ENCODE results near the gene MT1M. TPM values are rescaled to one million over a fixed set of nuclear protein-coding genes. Genes with fewer than 3 reads are reported as not detected.
"Not testable (repeated sequence)": the region's sequence is repeated elsewhere in the genome, so short reads cannot be mapped to it uniquely, and the experiment has no call there.

MT1M gene
- total RNA-seq, 1 experiment from 2014 or later: not detected

DNA sequence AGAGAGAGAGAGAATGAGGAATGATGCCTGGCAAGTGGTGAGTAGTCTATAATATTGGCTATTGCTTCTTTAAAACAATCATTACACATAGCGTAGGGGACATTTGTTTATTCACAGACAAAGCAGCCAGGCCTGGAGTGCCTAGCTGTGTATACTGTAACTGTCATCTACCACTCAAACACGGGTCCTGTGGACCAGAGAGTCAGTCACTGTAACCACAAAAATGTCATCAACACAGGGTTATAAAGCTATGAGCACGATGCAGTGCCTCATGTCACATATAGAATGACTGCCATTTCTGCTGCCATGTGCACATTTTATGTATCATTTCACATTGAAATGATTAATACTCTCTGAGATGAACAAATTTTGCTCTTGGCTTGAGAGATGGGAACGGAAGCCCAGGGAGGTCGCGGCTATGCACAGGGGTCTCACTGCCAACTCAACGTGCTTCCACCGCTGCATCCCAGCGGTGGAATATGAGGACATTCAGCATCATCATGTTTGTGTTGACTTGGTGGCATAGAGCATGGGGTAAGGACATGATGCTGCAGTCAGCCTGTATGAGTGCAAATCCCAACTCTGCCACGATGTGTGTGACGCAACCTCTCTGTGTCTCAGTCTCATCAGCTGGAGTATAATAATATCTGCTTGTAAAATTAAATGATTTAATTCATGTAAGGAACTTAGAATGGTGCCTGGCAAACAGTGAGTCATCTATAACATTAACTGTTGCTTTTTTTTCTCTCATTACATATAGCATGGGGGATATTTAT lies 40.5 kb downstream of the MT1M start:
- H3K27ac Mint-ChIP-seq (ENCODE audit: unreplicated experiment): no peak overlapping the region
- no peaks in the 10 kb centered on the region for H3K36me3 Mint-ChIP-seq (ENCODE audit: insufficient read depth, unreplicated experiment)
- no peak for DNase-seq
- no peaks in the 10 kb centered on the region for H3K9me3 Mint-ChIP-seq (ENCODE audit: low read depth, unreplicated experiment)
- CTCF ChIA-PET: interaction anchor here (0.6 to 1.5 kb wide), 3 partner anchors 28 to 72 kb away, joined by 3 to 6 read pairs (median 4); no protein-coding TSS in a partner anchor
- H3K4me3 Mint-ChIP-seq (ENCODE audit: low read depth, unreplicated experiment): no peak overlapping the region
- intact Hi-C loops (cut with micrococcal nuclease; ENCODE audit: unreplicated experiment): no loop called here
- H3K27me3 Mint-ChIP-seq (ENCODE audit: unreplicated experiment): peaks cover 96% of the 10 kb centered on the region
- BruUV-seq (replicated peaks): no TSS peak
- TF ChIP-seq, protein P1, sequence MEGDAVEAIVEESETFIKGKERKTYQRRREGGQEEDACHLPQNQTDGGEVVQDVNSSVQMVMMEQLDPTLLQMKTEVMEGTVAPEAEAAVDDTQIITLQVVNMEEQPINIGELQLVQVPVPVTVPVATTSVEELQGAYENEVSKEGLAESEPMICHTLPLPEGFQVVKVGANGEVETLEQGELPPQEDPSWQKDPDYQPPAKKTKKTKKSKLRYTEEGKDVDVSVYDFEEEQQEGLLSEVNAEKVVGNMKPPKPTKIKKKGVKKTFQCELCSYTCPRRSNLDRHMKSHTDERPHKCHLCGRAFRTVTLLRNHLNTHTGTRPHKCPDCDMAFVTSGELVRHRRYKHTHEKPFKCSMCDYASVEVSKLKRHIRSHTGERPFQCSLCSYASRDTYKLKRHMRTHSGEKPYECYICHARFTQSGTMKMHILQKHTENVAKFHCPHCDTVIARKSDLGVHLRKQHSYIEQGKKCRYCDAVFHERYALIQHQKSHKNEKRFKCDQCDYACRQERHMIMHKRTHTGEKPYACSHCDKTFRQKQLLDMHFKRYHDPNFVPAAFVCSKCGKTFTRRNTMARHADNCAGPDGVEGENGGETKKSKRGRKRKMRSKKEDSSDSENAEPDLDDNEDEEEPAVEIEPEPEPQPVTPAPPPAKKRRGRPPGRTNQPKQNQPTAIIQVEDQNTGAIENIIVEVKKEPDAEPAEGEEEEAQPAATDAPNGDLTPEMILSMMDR (IDR thresholded peaks at IDR 0.05; ENCODE audit: unreplicated experiment): no peak
- no peaks in the 10 kb centered on the region for H3K4me1 Mint-ChIP-seq (ENCODE audit: low read depth, unreplicated experiment)

DNA sequence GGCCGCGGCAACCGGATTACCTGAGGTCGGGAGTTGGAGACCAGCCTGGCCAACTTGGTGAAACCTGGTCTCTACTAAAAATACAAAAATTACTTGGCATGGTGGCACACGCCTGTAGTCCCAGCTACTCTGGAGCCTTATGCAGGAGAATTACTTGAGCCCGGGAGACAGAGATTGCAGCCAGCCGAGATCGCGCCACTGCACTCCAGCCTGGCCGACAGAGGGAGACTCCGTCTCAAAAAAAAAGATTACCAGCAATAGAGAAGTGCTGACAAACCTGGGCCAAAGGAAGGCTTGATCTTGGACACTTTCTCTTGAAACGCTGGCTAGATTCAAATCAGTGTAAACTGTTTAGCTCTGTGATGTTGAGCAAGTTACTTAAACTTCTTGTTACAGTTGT lies 41.5 kb downstream of the MT1M start:
- Mint-ChIP-seq H3K27ac (ENCODE audit: unreplicated experiment) (no peak overlapping the region), H3K9me3 (ENCODE audit: low read depth, unreplicated experiment) (no peaks in the 10 kb centered on the region), H3K4me1 (ENCODE audit: low read depth, unreplicated experiment) (no peaks in the 10 kb centered on the region), H3K36me3 (ENCODE audit: insufficient read depth, unreplicated experiment) (no peaks in the 10 kb centered on the region), H3K4me3 (ENCODE audit: low read depth, unreplicated experiment) (no peak overlapping the region), H3K27me3 (ENCODE audit: unreplicated experiment) (peaks cover 86% of the 10 kb centered on the region)
- BruUV-seq (replicated peaks): no TSS peak
- TF ChIP-seq, protein P1 (IDR thresholded peaks at IDR 0.05; ENCODE audit: unreplicated experiment): no peak
- no peak for DNase-seq
- CTCF ChIA-PET: interaction anchor here (1.5 kb wide), 1 partner anchor 28 kb away, joined by 4 read pairs; no protein-coding TSS in a partner anchor
- intact Hi-C loops (cut with micrococcal nuclease; ENCODE audit: unreplicated experiment): loop anchor here (1.0 kb wide), 1 partner anchor 28 kb away; no protein-coding TSS in a partner anchor

DNA sequence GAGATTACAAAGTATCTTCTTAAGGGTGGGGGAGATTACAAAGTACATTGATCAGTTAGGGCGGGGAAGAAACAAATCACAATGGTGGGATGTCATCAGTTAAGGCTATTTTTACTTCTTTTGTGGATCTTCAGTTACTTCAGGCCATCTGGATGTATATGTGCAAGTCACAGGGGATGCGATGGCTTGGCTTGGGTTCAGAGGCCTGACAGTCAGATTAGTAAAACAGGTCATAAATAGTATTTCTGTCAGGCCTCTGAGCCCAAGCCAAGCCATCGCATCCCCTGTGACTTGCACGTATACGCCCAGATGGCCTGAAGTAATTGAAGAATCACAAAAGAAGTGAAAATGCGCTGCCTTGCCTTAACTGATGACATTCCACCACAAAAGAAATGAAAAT lies 42.1 kb downstream of the MT1M start:
- H3K27ac Mint-ChIP-seq (ENCODE audit: unreplicated experiment); BruUV-seq (replicated peaks); H3K36me3 Mint-ChIP-seq (ENCODE audit: insufficient read depth, unreplicated experiment); H3K4me1 Mint-ChIP-seq (ENCODE audit: low read depth, unreplicated experiment); DNase-seq; H3K9me3 Mint-ChIP-seq (ENCODE audit: low read depth, unreplicated experiment); H3K4me3 Mint-ChIP-seq (ENCODE audit: low read depth, unreplicated experiment): not testable (repeated sequence)
- H3K27me3 Mint-ChIP-seq (ENCODE audit: unreplicated experiment): peaks cover 80% of the 10 kb centered on the region
- intact Hi-C loops (cut with micrococcal nuclease; ENCODE audit: unreplicated experiment): loop anchor here (1.0 kb wide), 1 partner anchor 28 kb away; no protein-coding TSS in a partner anchor
- CTCF ChIA-PET: interaction anchor here (1.5 kb wide), 1 partner anchor 28 kb away, joined by 4 read pairs; no protein-coding TSS in a partner anchor

DNA sequence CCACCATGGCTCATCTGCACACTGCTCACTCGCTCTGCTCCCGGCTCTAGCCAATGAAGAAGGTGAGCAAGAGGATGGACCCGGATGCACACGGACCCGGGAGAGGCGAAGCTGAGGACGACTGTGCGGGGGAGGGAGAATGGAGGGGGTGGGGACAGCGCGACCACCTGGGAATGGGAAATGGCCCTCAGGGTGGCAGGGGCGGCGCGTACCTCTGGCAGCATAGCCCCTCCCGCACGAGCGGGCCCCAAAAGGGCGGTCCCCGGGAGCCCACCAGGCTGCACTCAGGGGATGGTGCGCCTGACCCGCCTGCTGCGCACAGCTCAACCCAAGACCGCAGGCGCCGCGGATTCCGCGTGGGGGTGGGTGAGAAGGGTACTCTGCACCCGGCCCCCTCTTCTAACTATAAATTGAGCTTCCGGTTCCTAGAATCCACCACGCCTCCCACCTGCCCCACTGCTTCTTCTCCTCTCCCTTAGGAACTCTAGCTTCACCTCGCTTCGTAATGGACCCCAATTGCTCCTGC lies 43.3 kb downstream of the MT1M start:
- BruUV-seq (replicated peaks): no TSS peak
- H3K27ac Mint-ChIP-seq (ENCODE audit: unreplicated experiment): no peak overlapping the region
- H3K27me3 Mint-ChIP-seq (ENCODE audit: unreplicated experiment): peaks cover 68% of the 10 kb centered on the region
- H3K36me3 Mint-ChIP-seq (ENCODE audit: insufficient read depth, unreplicated experiment): no peaks in the 10 kb centered on the region
- H3K4me3 Mint-ChIP-seq (ENCODE audit: low read depth, unreplicated experiment): no peak overlapping the region
- no peak for DNase-seq
- H3K4me1 Mint-ChIP-seq (ENCODE audit: low read depth, unreplicated experiment): no peaks in the 10 kb centered on the region
- H3K9me3 Mint-ChIP-seq (ENCODE audit: low read depth, unreplicated experiment): no peaks in the 10 kb centered on the region
- intact Hi-C loops (cut with micrococcal nuclease; ENCODE audit: unreplicated experiment): no loop called here
- CTCF ChIA-PET: no interaction called here
- TF ChIP-seq, protein P1 (IDR thresholded peaks at IDR 0.05; ENCODE audit: unreplicated experiment): no peak

DNA sequence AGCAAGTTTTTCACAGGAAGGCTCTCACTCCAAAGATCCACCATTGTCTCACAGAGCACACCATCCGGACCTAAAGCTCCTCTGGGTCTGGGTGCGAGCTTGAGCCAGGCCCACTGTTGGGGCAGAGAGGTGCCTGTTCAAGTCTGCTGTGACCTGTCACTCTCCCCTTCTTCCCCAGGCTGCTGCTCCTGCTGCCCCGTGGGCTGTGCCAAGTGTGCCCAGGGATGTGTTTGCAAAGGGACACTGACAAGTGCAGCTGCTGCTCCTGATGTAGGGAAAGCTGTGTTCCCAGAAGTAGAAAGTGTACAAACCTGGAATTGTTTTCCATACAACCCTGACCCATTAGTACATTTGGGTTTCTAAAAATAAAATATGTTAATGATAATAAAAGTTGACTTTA lies 45.0 kb downstream of the MT1M start:
- no peak overlapping the region for H3K4me3 Mint-ChIP-seq (ENCODE audit: low read depth, unreplicated experiment)

More for the DNA sequence above, 45.0 kb downstream of the MT1M start:
- no peak for DNase-seq
- TF ChIP-seq, protein P1 (IDR thresholded peaks at IDR 0.05; ENCODE audit: unreplicated experiment): no peak
- Mint-ChIP-seq H3K9me3 (ENCODE audit: low read depth, unreplicated experiment) (no peaks in the 10 kb centered on the region), H3K4me1 (ENCODE audit: low read depth, unreplicated experiment) (peaks cover 8% of the 10 kb centered on the region), H3K27ac (ENCODE audit: unreplicated experiment) (no peak overlapping the region), H3K27me3 (ENCODE audit: unreplicated experiment) (peaks cover 51% of the 10 kb centered on the region), H3K36me3 (ENCODE audit: insufficient read depth, unreplicated experiment) (peaks cover 9% of the 10 kb centered on the region)
- BruUV-seq (replicated peaks): no TSS peak
- CTCF ChIA-PET: no interaction called here
- intact Hi-C loops (cut with micrococcal nuclease; ENCODE audit: unreplicated experiment): no loop called here

Data from Calu3 (cell line).